Testis (tissue), 2 donors: Measurements from ENCODE around the gene TRIM46.

Experiments used
- POLR2A ChIP-seq: fragments of 450-650 bp; IDR thresholded peaks from one replicate; pipeline ENCODE4 v1.6.1; 2017; ENCODE audit warnings: antibody characterized with exemption, mild to moderate bottlenecking, moderate library complexity
- TF ChIP-seq, protein P1 (sequence below), 3 experiments: fragments of 450-650 bp in 2 of 3; fragments of 200-600 bp in 1 of 3; sonication (generic) in 1 of 3; IDR thresholded peaks; one replicate each; pipeline ENCODE4 v1.5.1; 2016 to 2019; ENCODE audit warnings: antibody characterized with exemption in 3 of 3, mild to moderate bottlenecking in 2 of 3, moderate library complexity in 1 of 3

DNA sequence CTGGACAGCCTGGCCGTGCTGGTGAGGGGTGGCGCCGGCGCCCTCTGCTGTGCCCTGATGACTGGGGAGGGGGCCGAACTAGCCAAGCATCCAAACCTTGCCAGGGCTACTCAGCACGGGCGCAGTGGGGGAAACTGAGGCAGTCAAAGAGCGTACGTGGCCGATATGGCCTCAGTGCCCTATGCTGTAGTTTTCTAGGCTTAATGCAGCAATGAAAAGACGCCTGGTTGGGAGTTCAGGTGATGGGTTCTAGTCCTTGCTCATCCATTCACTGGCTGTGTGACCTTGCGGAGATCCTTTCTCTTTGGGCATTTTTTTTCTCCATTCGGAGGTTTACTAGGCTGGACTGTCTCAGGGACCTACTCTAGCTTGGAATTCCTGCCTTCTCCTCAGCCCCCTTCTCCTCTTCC lies 35.7 kb downstream of the TRIM46 start:
- TF ChIP-seq, protein P1, sequence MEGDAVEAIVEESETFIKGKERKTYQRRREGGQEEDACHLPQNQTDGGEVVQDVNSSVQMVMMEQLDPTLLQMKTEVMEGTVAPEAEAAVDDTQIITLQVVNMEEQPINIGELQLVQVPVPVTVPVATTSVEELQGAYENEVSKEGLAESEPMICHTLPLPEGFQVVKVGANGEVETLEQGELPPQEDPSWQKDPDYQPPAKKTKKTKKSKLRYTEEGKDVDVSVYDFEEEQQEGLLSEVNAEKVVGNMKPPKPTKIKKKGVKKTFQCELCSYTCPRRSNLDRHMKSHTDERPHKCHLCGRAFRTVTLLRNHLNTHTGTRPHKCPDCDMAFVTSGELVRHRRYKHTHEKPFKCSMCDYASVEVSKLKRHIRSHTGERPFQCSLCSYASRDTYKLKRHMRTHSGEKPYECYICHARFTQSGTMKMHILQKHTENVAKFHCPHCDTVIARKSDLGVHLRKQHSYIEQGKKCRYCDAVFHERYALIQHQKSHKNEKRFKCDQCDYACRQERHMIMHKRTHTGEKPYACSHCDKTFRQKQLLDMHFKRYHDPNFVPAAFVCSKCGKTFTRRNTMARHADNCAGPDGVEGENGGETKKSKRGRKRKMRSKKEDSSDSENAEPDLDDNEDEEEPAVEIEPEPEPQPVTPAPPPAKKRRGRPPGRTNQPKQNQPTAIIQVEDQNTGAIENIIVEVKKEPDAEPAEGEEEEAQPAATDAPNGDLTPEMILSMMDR (IDR thresholded peaks at IDR 0.05): no peak
- TF ChIP-seq POLR2A: no peak
